Mesothelial cell of epicardium (in vitro differentiated cells): ENCODE data around the gene FNDC1. TPM values are rescaled to one million over a fixed set of nuclear protein-coding genes. Genes with fewer than 3 reads are reported as not detected.

ENCODE experiments used
- DNase-seq, 2 experiments: peaks; one replicate each; pipeline ENCODE4 v3.0.0; 2021; ENCODE audit warnings: low spot score in 2 of 2; ENCODE audit not compliant: unreplicated experiment in 2 of 2
- H3K27ac Mint-ChIP-seq: 2 replicates; pipeline ENCODE4 v1.8.0; 2021; ENCODE audit warnings: mixed read lengths
- H3K27me3 Mint-ChIP-seq: 2 replicates; pipeline ENCODE4 v1.8.0; 2021; ENCODE audit warnings: low read depth, mixed read lengths
- H3K36me3 Mint-ChIP-seq: 2 replicates; pipeline ENCODE4 v1.8.0; 2021; ENCODE audit warnings: mixed read lengths
- H3K4me1 Mint-ChIP-seq: 2 replicates; pipeline ENCODE4 v1.8.0; 2021; ENCODE audit warnings: mixed read lengths
- H3K4me3 Mint-ChIP-seq: 2 replicates; pipeline ENCODE4 v1.8.0; 2021; ENCODE audit warnings: mild to moderate bottlenecking, moderate library complexity, mixed read lengths
- H3K9me3 Mint-ChIP-seq: 2 replicates; pipeline ENCODE4 v1.8.0; 2021; ENCODE audit warnings: mixed read lengths
- total RNA-seq: library from RNA; stranded (reverse); gene quantifications from 3 replicates; pipeline ENCODE4 v1.2.1, GENCODE V29; 2021
- TF ChIP-seq, protein P1 (sequence below): fragments of 200-600 bp; sonication (generic); IDR thresholded peaks from one replicate; pipeline ENCODE4 v1.5.0; 2021; ENCODE audit warnings: antibody characterized with exemption; ENCODE audit not compliant: unreplicated experiment

Gene FNDC1
- total RNA-seq, 1 donor from 2014 or later, result 0.31 TPM

DNA sequence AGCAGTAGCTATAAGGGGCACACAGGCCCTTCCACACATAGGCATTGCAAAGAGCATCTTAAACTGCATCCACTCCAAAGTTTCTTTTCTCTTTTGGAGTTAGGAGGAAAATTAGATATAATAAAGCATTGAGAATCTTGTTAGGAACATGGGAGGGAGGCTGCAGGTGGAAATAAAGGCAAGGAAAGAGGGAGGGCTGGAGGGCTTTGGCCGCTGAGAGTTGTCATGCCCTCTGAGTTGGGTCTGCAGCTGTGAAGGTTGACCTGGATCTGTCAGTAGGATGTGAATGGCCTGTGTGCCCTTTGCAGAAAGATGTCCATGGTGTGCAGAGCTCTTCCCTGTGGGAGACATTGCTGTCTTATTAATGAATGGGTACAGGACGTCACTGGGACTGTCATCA lies 134.0 kb downstream of the FNDC1 start:
- H3K9me3 Mint-ChIP-seq, result no peaks in the 10 kb centered on the region
- TF ChIP-seq, protein P1, sequence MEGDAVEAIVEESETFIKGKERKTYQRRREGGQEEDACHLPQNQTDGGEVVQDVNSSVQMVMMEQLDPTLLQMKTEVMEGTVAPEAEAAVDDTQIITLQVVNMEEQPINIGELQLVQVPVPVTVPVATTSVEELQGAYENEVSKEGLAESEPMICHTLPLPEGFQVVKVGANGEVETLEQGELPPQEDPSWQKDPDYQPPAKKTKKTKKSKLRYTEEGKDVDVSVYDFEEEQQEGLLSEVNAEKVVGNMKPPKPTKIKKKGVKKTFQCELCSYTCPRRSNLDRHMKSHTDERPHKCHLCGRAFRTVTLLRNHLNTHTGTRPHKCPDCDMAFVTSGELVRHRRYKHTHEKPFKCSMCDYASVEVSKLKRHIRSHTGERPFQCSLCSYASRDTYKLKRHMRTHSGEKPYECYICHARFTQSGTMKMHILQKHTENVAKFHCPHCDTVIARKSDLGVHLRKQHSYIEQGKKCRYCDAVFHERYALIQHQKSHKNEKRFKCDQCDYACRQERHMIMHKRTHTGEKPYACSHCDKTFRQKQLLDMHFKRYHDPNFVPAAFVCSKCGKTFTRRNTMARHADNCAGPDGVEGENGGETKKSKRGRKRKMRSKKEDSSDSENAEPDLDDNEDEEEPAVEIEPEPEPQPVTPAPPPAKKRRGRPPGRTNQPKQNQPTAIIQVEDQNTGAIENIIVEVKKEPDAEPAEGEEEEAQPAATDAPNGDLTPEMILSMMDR, result no peak
- DNase-seq, result no peak
- no peaks in the 10 kb centered on the region for H3K4me1 Mint-ChIP-seq
- H3K4me3 Mint-ChIP-seq, result no peak overlapping the region
- H3K36me3 Mint-ChIP-seq, result no peaks in the 10 kb centered on the region
- H3K27ac Mint-ChIP-seq, result no peak overlapping the region
- H3K27me3 Mint-ChIP-seq, result peaks cover 2% of the 10 kb centered on the region

DNA sequence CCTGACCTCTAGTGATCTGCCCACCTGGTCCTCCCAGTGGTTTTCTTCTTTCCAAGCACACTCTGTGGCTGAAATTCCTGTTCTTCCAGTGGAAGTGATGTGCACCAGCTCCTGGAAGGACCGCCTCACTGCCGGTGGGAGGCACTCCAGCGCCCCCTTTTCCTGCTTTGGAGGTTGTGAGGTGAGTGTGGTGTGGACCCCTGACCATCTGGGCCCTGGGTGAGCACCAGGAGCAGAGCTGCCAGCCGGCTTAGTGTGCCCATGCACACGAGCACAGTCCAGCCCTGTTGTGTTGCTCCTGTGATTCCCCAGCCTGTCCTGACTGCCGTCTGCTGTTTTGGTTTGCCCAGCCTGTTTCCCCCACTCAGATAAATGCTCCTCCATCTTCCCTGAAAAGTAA lies 134.6 kb downstream of the FNDC1 start:
- no peak for DNase-seq
- no peaks in the 10 kb centered on the region for H3K36me3 Mint-ChIP-seq
- no peaks in the 10 kb centered on the region for H3K9me3 Mint-ChIP-seq
- TF ChIP-seq, protein P1, result no peak
- H3K4me1 Mint-ChIP-seq, result no peaks in the 10 kb centered on the region
- H3K27ac Mint-ChIP-seq, result no peak overlapping the region
- peaks cover 2% of the 10 kb centered on the region for H3K27me3 Mint-ChIP-seq
- H3K4me3 Mint-ChIP-seq, result no peak overlapping the region

DNA sequence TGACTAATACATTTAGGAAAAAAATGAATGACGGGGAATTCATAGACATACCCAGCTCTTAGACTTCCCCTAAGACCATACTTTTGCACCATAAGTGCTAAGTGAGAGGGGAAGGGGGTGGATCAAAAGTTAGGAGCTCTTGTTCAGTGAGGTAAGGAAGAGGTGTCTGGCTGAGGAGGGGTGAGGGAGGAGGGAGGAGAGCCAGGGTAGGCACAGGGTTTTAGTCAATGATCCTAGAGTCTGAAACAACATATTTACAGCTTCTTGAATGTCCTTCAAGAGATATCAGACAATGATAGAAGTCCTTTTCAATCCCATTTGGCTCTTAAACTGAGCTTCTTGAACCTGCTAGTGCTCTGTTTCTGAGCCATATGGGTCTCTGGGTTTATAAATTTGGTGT lies 135.4 kb downstream of the FNDC1 start:
- no peaks in the 10 kb centered on the region for H3K9me3 Mint-ChIP-seq
- no peak for DNase-seq
- TF ChIP-seq, protein P1, result no peak
- H3K27me3 Mint-ChIP-seq, result peaks cover 2% of the 10 kb centered on the region
- H3K4me1 Mint-ChIP-seq, result no peaks in the 10 kb centered on the region
- H3K4me3 Mint-ChIP-seq, result no peak overlapping the region
- H3K27ac Mint-ChIP-seq, result no peak overlapping the region
- H3K36me3 Mint-ChIP-seq, result no peaks in the 10 kb centered on the region

DNA sequence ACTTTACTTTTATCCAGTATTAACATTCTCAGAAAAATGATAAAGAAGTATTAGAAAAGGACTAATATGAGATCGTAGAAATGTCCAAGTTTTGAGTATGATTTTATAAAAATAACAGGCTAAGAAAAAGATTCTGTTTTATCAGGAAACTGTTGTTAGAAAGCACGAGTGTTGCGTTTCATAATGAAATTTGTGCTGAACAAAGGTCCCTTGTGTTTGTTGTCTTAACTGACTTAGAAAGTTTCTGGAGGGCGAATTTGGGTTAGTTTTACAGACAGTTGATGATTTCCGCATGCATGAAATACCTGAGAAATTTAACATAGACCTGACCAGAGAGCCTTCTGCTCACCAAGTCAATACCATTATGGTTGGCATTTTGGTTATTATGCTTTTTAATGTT lies 136.0 kb downstream of the FNDC1 start:
- TF ChIP-seq, protein P1, result no peak
- Mint-ChIP-seq H3K9me3 (no peaks in the 10 kb centered on the region), H3K4me3 (no peak overlapping the region), H3K4me1 (no peaks in the 10 kb centered on the region), H3K36me3 (no peaks in the 10 kb centered on the region), H3K27ac (no peak overlapping the region), H3K27me3 (peaks cover 2% of the 10 kb centered on the region)
- no peak for DNase-seq

DNA sequence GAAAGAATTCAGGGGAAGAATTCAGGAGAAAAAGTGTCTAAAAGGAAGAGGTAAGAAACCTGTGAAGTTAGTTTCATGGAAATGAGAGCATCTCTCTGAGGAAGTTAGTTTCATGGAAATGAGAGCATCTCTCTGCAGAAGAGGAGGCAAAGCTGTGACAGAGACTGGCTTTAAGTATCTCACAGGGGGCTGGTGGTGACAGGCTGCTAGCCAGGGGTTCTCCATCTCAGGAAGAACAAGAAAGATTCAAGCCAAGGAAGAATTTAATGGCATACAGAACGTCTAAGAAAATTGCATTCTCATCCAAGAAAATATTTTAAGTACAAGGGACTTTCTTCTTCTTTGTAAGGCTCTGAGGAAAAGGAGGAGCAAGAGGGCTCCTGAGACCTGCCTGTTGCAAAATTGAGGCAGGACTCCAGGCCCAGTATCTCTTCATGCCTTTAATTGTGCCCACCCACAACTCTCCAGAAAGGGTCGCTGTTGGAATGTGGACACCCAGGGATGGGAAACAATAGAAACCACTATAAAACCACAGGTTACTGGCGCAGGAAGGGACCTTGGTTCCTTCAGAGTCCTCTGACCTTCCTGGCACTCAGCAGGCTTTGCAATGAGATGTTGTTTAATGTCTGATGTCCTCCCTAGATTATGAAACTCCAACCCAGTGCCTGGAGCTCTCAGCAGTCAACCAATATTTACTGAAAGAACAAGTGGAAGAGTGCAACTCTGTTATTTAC lies 136.8 kb downstream of the FNDC1 start:
- TF ChIP-seq, protein P1, result no peak
- Mint-ChIP-seq H3K27me3 (peaks cover 2% of the 10 kb centered on the region), H3K9me3 (no peaks in the 10 kb centered on the region), H3K4me1 (no peaks in the 10 kb centered on the region), H3K27ac (no peak overlapping the region), H3K36me3 (no peaks in the 10 kb centered on the region), H3K4me3 (no peak overlapping the region)
- no peak for DNase-seq
